Measurements from ENCODE around the gene PTPRG.

DNA sequence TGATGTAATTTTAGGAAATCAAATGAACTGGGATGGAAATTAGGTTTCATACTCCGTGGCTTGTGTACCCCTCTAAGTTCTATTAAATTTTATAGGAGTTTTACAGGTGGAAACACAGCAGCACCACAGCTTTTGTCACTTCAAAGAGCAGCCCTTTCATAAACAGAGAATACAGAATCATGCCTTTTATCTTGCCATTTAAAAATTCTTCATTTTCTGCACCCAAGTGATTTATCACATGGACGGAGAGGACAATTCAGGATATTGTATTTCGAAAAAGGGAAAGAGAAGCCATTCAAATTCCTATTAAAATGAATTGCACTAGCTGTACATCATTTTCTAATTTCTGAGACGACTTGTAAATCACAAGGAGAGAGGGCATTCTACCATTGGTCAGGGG lies 245.4 kb downstream of the PTPRG start:
- TF ChIP-seq EED (IDR thresholded peaks at IDR 0.05; ENCODE audit: low read depth) (no peak), CTCF (IDR thresholded peaks at IDR 0.05 in 2 of 3, conservative IDR thresholded peaks at IDR 0.05 in 1 of 3; ENCODE audit: control insufficient read depth in 2 of 3, extremely low read depth in 1 of 3, insufficient read depth in 1 of 3, low read depth in 3 of 3, low read length in 3 of 3) (no peak), SREBF2 (IDR thresholded peaks at IDR 0.05; ENCODE audit: low read length) (no peak), USF2 (IDR thresholded peaks at IDR 0.05; ENCODE audit: borderline replicate concordance, low read depth, low read length) (no peak)
